GM12878 (cell line): ENCODE data around the gene CAST. TPM values are rescaled to one million over a fixed set of nuclear protein-coding genes. Genes with fewer than 3 reads are reported as not detected.

ENCODE experiments used
- ATAC-seq: fragments of 200-7000 bp; cut with Tn5 transposase; 3 replicates; pipeline ENCODE4 v1.9.1; 2020; ENCODE audit warnings: mild to moderate bottlenecking, moderate library complexity
- BruUV-seq: library from RNA; stranded (reverse); fragments of 400-500 nt; replicated peaks from 2 replicates; lab custom pipeline; 2021; lab: Mats Ljungman, UMichigan
- CTCF ChIA-PET: fragments of 300-600 bp; sonication (Branson Sonifier 250); formaldehyde crosslinking; extraction: SDS; loops from one replicate; lab custom pipeline; 2021; ENCODE audit warnings: inconsistent platforms; lab: Yijun Ruan, JAX
- POLR2A ChIA-PET: fragments of 350-600 bp; formaldehyde crosslinking; extraction: SDS; loops from one replicate; lab custom pipeline; 2021; ENCODE audit warnings: inconsistent platforms; lab: Charles Lee
- RAD21 ChIA-PET: fragments of 300-600 bp; sonication (Branson Sonifier 250); formaldehyde crosslinking; loops from one replicate; lab custom pipeline; 2023; ENCODE audit warnings: antibody characterized with exemption; ENCODE audit not compliant: unreplicated experiment; lab: Charles Lee
- SMC1A ChIA-PET: fragments of 300-600 bp; sonication (Branson Sonifier 250); formaldehyde crosslinking; loops from one replicate; lab custom pipeline; 2023; ENCODE audit not compliant: unreplicated experiment, uncharacterized antibody; lab: Charles Lee
- DNase-seq: peaks from one replicate; pipeline ENCODE4 v3.0.0-alpha.2; 2011; ENCODE audit warnings: low read depth, low spot score
- FAIRE-seq: peaks from 3 replicates; lab custom pipeline; 2011; peaks lifted over from hg19 to GRCh38; lab: Jason Lieb, UNC
- H2AFZ ChIP-seq: 2 replicates; pipeline ENCODE4 v1.6.0; 2011; ENCODE audit warnings: low read depth, low read length, control low read depth; ENCODE audit not compliant: control insufficient read depth
- H3K27ac ChIP-seq: 2 replicates; pipeline ENCODE4 v1.5.1; 2011; ENCODE audit warnings: control low read depth; ENCODE audit not compliant: control insufficient read depth, insufficient read depth
- H3K27me3 ChIP-seq, 2 experiments: replicated peaks in 1 of 2; 2 replicates each; pipeline versions ENCODE4 v1.6.0 to v1.6.1; 2011; ENCODE audit warnings: low read length in 1 of 2; ENCODE audit not compliant: control insufficient read depth in 2 of 2, insufficient read depth in 2 of 2
- H3K36me3 ChIP-seq, 2 experiments: 2 replicates each; pipeline ENCODE4 v1.5.1; 2011; ENCODE audit warnings: low read length in 1 of 2; ENCODE audit not compliant: control insufficient read depth in 2 of 2, insufficient read depth in 2 of 2
- H3K4me1 ChIP-seq: 2 replicates; pipeline ENCODE4 v1.6.1; 2011; ENCODE audit warnings: mild to moderate bottlenecking, low read length, moderate library complexity, mixed read lengths; ENCODE audit not compliant: control insufficient read depth, insufficient read depth
- H3K4me2 ChIP-seq: 2 replicates; pipeline ENCODE4 v1.6.0; 2011; ENCODE audit warnings: control low read depth; ENCODE audit not compliant: control insufficient read depth, insufficient read depth
- H3K4me3 ChIP-seq: fragments of 200-600 bp; sonication (generic); 2 replicates; pipeline ENCODE4 v1.5.1; 2016
- H3K79me2 ChIP-seq: 2 replicates; pipeline ENCODE4 v1.6.0; 2011; ENCODE audit warnings: low read length; ENCODE audit not compliant: control insufficient read depth, insufficient read depth
- H3K9ac ChIP-seq: 2 replicates; pipeline ENCODE4 v1.8.0; 2011; ENCODE audit warnings: low read length, control low read depth, mixed read lengths; ENCODE audit not compliant: control insufficient read depth, insufficient read depth
- H3K9me3 ChIP-seq: replicated peaks from 3 replicates; pipeline ENCODE4 v1.5.1; 2011; ENCODE audit warnings: mild to moderate bottlenecking, low read length; ENCODE audit not compliant: control insufficient read depth, insufficient read depth
- H4K20me1 ChIP-seq: 2 replicates; pipeline ENCODE4 v1.6.0; 2011; ENCODE audit not compliant: control insufficient read depth, insufficient read depth
- BCL11A ChIP-seq: IDR thresholded peaks from 2 replicates; pipeline ENCODE4 v1.6.1; 2011; ENCODE audit warnings: low read depth, low read length
- BMI1 ChIP-seq: fragments of 450-650 bp; IDR thresholded peaks from 2 replicates; pipeline ENCODE4 v1.6.1; 2016; ENCODE audit warnings: mild to moderate bottlenecking, moderate library complexity, borderline replicate concordance
- CREB1 ChIP-seq: IDR thresholded peaks from 2 replicates; pipeline ENCODE4 v1.6.1; 2012; ENCODE audit warnings: low read depth, mild to moderate bottlenecking, inconsistent platforms
- ESRRA ChIP-seq: IDR thresholded peaks from 2 replicates; pipeline ENCODE4 v1.6.1; 2012; ENCODE audit warnings: mild to moderate bottlenecking, low read length, improper control_type of control experiment
- ETV6 ChIP-seq, 2 experiments: fragments of 450-650 bp in 1 of 2; IDR thresholded peaks in 1 of 2; conservative IDR thresholded peaks in 1 of 2; 2 replicates each; pipeline ENCODE4 v1.6.1; 2014; ENCODE audit warnings: antibody characterized with exemption in 1 of 2, borderline replicate concordance in 1 of 2, low read depth in 1 of 2, mild to moderate bottlenecking in 1 of 2, moderate library complexity in 1 of 2
- HDAC2 ChIP-seq: fragments of 200-600 bp; sonication (generic); IDR thresholded peaks from 2 replicates; pipeline ENCODE4 v1.6.1; 2017
- JUND ChIP-seq: IDR thresholded peaks from 2 replicates; pipeline ENCODE4 v1.6.1; 2012; ENCODE audit warnings: low read depth, mild to moderate bottlenecking, low read length, improper control_type of control experiment, moderate library complexity
- MXI1 ChIP-seq: fragments of 150-350 bp; IDR thresholded peaks from 2 replicates; pipeline ENCODE4 v1.6.1; 2011; ENCODE audit warnings: low read depth, mild to moderate bottlenecking, inconsistent platforms, low read length, improper control_type of control experiment
- MYC ChIP-seq: IDR thresholded peaks from 2 replicates; pipeline ENCODE4 v1.6.1; 2011; ENCODE audit warnings: mild to moderate bottlenecking, low read length, moderate library complexity, inconsistent platforms; ENCODE audit not compliant: insufficient read depth, insufficient replicate concordance, insufficient read length, severe bottlenecking
- NFYB ChIP-seq: IDR thresholded peaks from 2 replicates; pipeline ENCODE4 v1.6.1; 2011; ENCODE audit warnings: low read depth, mild to moderate bottlenecking, low read length, improper control_type of control experiment, moderate library complexity; ENCODE audit not compliant: insufficient read depth
- NR2F1 ChIP-seq: fragments of 450-650 bp; conservative IDR thresholded peaks from 2 replicates; pipeline ENCODE4 v1.6.1; 2017; ENCODE audit warnings: mild to moderate bottlenecking
- PAX5 ChIP-seq: IDR thresholded peaks from 2 replicates; pipeline ENCODE4 v1.6.1; 2011; ENCODE audit warnings: low read depth, low read length, borderline replicate concordance
- PBX3 ChIP-seq: IDR thresholded peaks from 2 replicates; pipeline ENCODE4 v1.6.1; 2011; ENCODE audit warnings: mild to moderate bottlenecking, low read depth, low read length, moderate library complexity; ENCODE audit not compliant: insufficient replicate concordance
- PML ChIP-seq: IDR thresholded peaks from 2 replicates; pipeline ENCODE4 v1.6.1; 2012; ENCODE audit warnings: low read length, inconsistent platforms
- SREBF2 ChIP-seq: IDR thresholded peaks from 2 replicates; pipeline ENCODE4 v1.6.1; 2012; ENCODE audit warnings: mild to moderate bottlenecking, low read length
- TAF1 ChIP-seq: IDR thresholded peaks from 2 replicates; pipeline ENCODE4 v1.6.1; 2011; ENCODE audit warnings: mild to moderate bottlenecking, low read depth, low read length, borderline replicate concordance
- TCF12 ChIP-seq: IDR thresholded peaks from 2 replicates; pipeline ENCODE4 v1.6.1; 2011; ENCODE audit warnings: low read depth, mild to moderate bottlenecking, low read length
- TCF7 ChIP-seq: IDR thresholded peaks from 2 replicates; pipeline ENCODE4 v1.6.1; 2014; ENCODE audit warnings: antibody characterized with exemption, borderline replicate concordance
- YY1 ChIP-seq: IDR thresholded peaks from 2 replicates; pipeline ENCODE4 v1.6.1; 2011; ENCODE audit warnings: low read depth, mild to moderate bottlenecking, low read length
- in situ Hi-C: fragments of 300-500 bp; cut with MboI; formaldehyde crosslinking; loops from 9 replicates; pipeline ENCODE4 v1.14.3; 2018; ENCODE audit warnings: mixed read lengths
- intact Hi-C: fragments of 100-400 bp; cut with micrococcal nuclease; formaldehyde crosslinking; loops from one replicate; pipeline ENCODE4 v1.14.2; 2022; ENCODE audit not compliant: unreplicated experiment
- polyA plus RNA-seq, 11 experiments: library from polyadenylated mRNA; depleted of rRNA in 4 of 11; unstranded in 6 of 11; stranded (reverse) in 5 of 11; fragments of >200 nt; fragmentation: Nextera tagmentation in 4 of 11; fragmentation: Illumina TruSeq in 1 of 11; extraction: Ambion mirVana in 4 of 11; extraction: Trizol in 1 of 11; gene quantifications; 1 replicate in 1 of 11; 2 replicates in 10 of 11; pipeline versions ENCODE4 v1.2.1 to v1.2.3, GENCODE V29; 2011 to 2016; ENCODE audit warnings: inconsistent platforms in 2 of 11, missing spikeins in 2 of 11, low read depth in 1 of 11
- total RNA-seq, 4 experiments: library from RNA; depleted of rRNA in 3 of 4; stranded (reverse); fragments of >200 nt in 3 of 4; fragmentation: Illumina TruSeq in 1 of 4; extraction: Trizol in 1 of 4; gene quantifications; 2 replicates each; pipeline versions ENCODE4 v1.2.1 to v1.2.3, GENCODE V29; 2013 to 2021

Gene CAST
- total and polyA plus RNA-seq, 10 of the 15 experiments (the other 5 are each of a cell fraction or from before 2014, with no cell fraction given) = 31.7 to 140 (median 68.5) TPM

DNA sequence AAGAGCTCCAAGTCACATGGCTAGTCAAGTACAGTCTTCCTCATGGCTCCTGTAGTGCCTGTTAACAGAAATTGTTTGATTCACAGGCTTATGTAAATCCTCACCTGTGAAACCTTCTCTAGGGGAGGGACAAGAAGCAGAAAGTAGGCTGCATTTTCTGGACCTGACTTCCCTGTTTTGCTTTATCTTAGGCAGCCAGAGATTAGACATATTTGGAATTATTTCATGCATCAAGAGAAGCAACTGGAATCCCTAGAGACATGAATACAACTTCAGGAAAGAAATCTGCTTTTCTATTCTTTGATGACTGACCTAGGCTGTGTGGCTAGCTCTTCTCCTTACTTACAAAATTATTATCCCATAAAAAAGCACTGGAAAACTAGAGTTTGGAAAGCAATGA is 52.3 kb downstream of the CAST start:
- ATAC-seq (no peak), DNase-seq (no peak), FAIRE-seq (no peak)
- intact Hi-C loops (loop anchor here (10.0 kb wide), 1 partner anchor 370 kb away; no protein-coding TSS in a partner anchor), in situ Hi-C loops (no loop called here)
- ChIA-PET CTCF (interaction anchor here (0.8 to 2.8 kb wide), 6 partner anchors 11 to 113 kb away, joined by 3 to 8 read pairs (median 4); no protein-coding TSS in a partner anchor), POLR2A (no interaction called here), SMC1A (interaction anchor here (0.6 to 1.9 kb wide), 11 partner anchors 9 to 927 kb away, joined by 3 to 8 read pairs (median 4); no protein-coding TSS in a partner anchor), RAD21 (interaction anchor here (0.9 to 1.2 kb wide), 2 partner anchors 10 to 11 kb away, joined by 3 to 4 read pairs; no protein-coding TSS in a partner anchor)
- Histone ChIP-seq H3K4me1 (no peaks in the 10 kb centered on the region), H3K79me2 (no peaks in the 10 kb centered on the region), H3K27ac (no peak overlapping the region), H3K36me3 (no peaks in the 10 kb centered on the region), H3K9ac (no peak overlapping the region), H3K9me3 (no peaks in the 10 kb centered on the region), H3K27me3 (no peaks in the 10 kb centered on the region), H2AFZ (no peak overlapping the region), H3K4me3 (no peak overlapping the region), H3K4me2 (no peak overlapping the region), H4K20me1 (no peaks in the 10 kb centered on the region)
- no TSS peak for BruUV-seq
- no peak for TF ChIP-seq SREBF2
- TF ChIP-seq TAF1 = no peak
- TF ChIP-seq TCF7 = no peak
- no peak for TF ChIP-seq MYC
- TF ChIP-seq PBX3 = no peak
- no peak for TF ChIP-seq TCF12
- no peak for TF ChIP-seq HDAC2
- TF ChIP-seq JUND = no peak
- TF ChIP-seq PAX5 = no peak
- no peak for TF ChIP-seq BMI1
- TF ChIP-seq PML = no peak
- TF ChIP-seq BCL11A = no peak
- no peak for TF ChIP-seq YY1
- TF ChIP-seq ETV6 (conservative IDR thresholded peaks at IDR 0.05 in 1 of 2, IDR thresholded peaks at IDR 0.05 in 1 of 2; ENCODE audit: borderline replicate concordance in 1 of 2, low read depth in 1 of 2) = no peak
- TF ChIP-seq MXI1 = no peak
- TF ChIP-seq ESRRA = no peak
- no peak for TF ChIP-seq NR2F1
- no peak for TF ChIP-seq CREB1
- no peak for TF ChIP-seq NFYB
